GM10847 (cell line): Measurements from ENCODE around the gene CADM1.

Source experiments
- POLR2A ChIP-seq: IDR thresholded peaks from 2 replicates; pipeline ENCODE4 v1.6.1; 2011; ENCODE audit not compliant: insufficient read length; ENCODE audit errors: extremely low read depth

CADM1 gene

GRCh38 chr11:115379528-115379927, 124.7 kb downstream of the CADM1 start:
- no peak for TF ChIP-seq POLR2A

DNA sequence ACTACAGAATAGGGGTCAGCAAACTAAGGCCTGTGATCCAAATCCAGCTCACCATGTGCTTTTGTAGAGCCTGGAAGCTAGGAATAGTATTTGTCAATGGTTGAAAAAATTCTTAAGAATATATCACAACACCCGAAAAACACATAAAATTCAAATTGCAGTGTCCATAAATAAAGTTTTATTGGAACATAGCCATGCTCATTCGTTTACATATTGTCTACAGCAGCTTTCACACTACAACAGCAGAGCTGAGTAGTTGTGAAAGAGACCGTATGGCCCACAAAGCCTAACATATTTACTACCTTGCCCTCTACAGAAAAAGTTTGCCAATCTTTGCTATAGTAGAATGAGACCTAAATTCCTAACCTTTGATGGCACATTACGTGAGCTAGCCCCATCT, 125.7 kb downstream of the CADM1 start:
- no peak for TF ChIP-seq POLR2A

- TF ChIP-seq POLR2A: no peak
Measured at GRCh38 chr11:115377882-115378296, 126.3 kb downstream of the CADM1 start.

GRCh38 chr11:115368616-115369015, 135.6 kb downstream of the CADM1 start:
- no peak for TF ChIP-seq POLR2A

DNA sequence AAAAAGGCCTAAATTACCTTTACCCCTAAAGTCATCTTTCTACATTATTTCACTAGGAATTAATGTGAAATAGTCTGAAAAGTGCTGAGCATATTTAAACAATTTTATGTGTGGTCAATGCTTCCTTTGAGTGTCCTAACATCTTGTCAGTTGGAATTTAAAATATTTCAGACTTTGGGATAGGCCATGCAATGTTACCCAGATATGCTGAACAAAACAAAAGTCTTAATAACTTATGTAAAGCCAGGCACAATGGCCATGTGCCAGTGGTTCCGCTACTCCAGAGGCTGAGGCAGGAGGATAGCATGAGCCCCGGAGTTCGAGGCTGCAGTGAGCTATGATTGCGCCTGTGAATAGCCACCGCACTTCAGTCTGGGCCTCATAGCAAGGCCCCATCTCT, 137.4 kb downstream of the CADM1 start:
- no peak for TF ChIP-seq POLR2A

DNA sequence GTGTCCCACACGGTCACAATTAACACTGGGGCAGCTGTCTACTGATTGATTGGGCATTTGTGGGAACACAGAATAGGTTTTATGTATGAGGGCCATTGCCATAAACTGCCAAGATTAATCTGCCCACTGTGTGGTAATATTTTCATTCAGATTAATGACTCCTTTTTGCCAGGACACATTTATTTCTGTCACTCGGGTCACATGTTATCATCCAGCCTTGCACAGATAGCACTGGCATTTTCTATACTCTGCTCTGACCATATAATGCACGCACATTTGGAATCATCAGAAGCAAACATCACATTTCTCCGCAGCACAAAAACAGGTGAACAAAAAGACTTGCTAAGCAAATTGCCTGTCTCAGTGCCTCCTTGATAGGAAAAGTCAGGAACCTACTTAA, 138.3 kb downstream of the CADM1 start:
- no peak for TF ChIP-seq POLR2A

DNA sequence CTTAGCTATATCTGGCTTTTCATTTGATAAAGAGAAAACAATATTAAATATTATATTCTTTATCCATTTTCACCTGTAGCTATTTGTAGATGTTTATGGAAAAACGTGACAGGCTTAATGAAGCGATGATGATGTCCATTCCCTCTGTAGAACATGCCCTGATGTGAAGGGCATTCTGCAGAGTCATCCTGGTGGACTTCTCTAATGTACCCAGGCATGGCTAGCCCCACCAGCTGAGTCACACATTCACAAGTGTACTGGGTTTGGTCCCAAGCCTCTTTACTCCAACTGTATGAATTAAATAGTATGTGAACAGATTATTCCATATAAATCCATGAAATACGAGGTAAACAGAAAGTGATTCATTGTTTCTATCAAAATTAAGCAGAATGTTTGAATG, 139.3 kb downstream of the CADM1 start:
- no peak for TF ChIP-seq POLR2A

GRCh38 chr11:115363921-115364320, 140.3 kb downstream of the CADM1 start:
- no peak for TF ChIP-seq POLR2A

DNA sequence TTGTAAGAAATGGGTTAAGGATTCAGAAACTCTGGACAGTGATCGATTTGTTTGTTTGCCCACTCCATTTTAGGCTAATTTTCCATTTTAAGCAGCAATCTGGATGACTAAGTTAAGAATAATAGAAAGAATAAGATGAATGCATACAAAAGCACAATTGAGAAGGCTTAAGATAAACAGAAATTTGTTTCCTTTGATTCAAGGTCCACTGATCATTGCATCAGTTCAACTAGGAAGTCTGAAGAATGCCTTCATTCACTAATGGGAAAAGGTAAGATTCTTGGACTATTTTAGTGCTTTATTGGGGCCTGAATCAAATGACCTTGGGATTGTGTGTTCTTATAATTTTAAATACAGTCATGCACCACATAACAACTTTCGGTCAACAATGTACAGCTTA, 140.8 kb downstream of the CADM1 start:
- no peak for TF ChIP-seq POLR2A

DNA sequence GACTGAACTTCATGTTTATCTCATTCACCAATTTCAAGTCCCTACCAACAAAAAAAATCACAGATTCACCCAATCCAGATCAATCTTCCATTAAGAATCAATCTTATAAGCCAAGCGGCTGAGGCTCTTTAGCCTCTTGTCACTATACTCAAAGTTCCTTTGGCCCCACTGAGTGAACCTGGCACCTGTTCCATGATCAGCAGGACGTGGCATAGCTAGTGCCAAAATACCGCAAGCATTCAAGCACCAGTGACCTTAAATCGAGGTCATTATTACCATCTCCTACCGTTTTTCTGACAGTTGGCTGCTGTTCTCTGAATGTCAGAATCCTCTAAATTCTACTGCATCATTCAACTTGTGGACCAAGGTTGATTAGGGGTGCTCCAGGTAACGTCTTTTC, 141.2 kb downstream of the CADM1 start:
- no peak for TF ChIP-seq POLR2A

GRCh38 chr11:115361025-115361424, 143.2 kb downstream of the CADM1 start:
- TF ChIP-seq POLR2A: no peak

GRCh38 chr11:115360186-115360824, 143.9 kb downstream of the CADM1 start:
- TF ChIP-seq POLR2A: no peak

DNA sequence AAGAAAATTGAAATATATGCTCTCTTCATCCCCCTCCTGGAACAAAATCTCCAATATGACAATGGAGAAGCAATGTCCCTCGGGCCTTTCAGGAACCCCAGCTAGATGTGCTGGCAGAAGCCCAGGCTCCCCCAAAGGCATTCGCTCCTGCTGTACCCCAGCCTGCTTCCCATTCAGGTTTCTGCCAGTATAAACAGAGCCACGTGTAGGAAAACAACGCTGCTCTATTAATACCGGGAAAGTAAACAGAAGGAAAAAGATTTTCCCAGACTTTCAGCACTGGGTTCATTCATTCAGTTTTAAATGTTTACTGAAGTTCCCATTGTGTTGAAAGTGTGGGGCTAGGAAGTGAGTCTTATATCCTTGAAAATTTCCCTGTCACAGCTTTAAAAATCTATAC, 147.1 kb downstream of the CADM1 start:
- no peak for TF ChIP-seq POLR2A

- no peak for TF ChIP-seq POLR2A
Measured at GRCh38 chr11:115352805-115353485, 151.3 kb downstream of the CADM1 start.

- TF ChIP-seq POLR2A: no peak
Measured at GRCh38 chr11:115349335-115350017, 154.7 kb downstream of the CADM1 start.

- TF ChIP-seq POLR2A: no peak
Measured at GRCh38 chr11:115348416-115348815, 155.8 kb downstream of the CADM1 start.
